Stimulated activated CD8-positive, alpha-beta memory T cell treated with anti-CD3 and anti-CD28 coated beads, Interleukin-15, amount 100 ng/mL, for 24 hours (primary cell): Measurements from ENCODE around the gene SYNPO2.

Source experiments
- DNase-seq: peaks from one replicate; pipeline ENCODE4 v3.0.0-alpha.2; 2020; ENCODE audit warnings: low read depth

Gene SYNPO2, protein sequence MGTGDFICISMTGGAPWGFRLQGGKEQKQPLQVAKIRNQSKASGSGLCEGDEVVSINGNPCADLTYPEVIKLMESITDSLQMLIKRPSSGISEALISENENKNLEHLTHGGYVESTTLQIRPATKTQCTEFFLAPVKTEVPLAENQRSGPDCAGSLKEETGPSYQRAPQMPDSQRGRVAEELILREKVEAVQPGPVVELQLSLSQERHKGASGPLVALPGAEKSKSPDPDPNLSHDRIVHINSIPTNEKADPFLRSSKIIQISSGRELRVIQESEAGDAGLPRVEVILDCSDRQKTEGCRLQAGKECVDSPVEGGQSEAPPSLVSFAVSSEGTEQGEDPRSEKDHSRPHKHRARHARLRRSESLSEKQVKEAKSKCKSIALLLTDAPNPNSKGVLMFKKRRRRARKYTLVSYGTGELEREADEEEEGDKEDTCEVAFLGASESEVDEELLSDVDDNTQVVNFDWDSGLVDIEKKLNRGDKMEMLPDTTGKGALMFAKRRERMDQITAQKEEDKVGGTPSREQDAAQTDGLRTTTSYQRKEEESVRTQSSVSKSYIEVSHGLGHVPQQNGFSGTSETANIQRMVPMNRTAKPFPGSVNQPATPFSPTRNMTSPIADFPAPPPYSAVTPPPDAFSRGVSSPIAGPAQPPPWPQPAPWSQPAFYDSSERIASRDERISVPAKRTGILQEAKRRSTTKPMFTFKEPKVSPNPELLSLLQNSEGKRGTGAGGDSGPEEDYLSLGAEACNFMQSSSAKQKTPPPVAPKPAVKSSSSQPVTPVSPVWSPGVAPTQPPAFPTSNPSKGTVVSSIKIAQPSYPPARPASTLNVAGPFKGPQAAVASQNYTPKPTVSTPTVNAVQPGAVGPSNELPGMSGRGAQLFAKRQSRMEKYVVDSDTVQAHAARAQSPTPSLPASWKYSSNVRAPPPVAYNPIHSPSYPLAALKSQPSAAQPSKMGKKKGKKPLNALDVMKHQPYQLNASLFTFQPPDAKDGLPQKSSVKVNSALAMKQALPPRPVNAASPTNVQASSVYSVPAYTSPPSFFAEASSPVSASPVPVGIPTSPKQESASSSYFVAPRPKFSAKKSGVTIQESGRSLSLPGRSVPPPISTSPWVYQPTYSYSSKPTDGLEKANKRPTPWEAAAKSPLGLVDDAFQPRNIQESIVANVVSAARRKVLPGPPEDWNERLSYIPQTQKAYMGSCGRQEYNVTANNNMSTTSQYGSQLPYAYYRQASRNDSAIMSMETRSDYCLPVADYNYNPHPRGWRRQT

GRCh38 chr4:118888666-118889311 lies at the start of gene SYNPO2:
Gene SYNPO2, plus strand, starts transcription at chr4:118888854. Its CDS starts 183 bp downstream, at chr4:118889037.
- peak; percentile 6 for DNase-seq

DNA sequence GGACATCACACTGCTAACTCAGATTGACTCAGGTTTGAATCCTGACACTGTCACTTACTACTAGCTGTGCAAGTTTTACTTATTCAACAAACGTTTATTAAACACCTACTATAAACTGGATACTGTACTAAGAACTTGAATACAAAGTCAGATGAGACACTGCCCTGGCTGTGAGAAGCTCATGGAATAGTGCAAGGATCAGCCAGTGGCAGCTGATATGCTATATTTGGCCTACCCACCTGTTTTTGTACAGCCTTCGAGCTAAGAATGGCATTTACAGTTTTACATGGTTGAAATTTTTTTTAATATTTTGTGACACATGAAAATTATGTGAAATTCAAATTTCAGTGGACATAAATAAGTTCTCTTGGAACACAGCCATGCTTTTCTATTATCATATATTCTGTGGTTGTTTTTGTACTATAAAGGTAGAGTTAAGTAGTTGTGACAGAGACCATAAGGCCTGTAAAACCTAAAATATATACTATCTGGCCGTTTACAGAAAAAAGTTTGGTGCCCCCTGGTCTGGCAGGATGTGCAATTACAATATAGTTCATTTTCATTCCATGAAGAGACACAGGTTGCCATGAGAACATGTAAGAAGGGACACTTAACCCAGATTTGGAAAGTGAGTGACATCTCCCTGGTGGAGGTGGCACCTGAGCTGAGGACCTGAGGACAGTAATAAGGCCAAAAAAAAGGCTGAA lies 49.3 kb upstream of the SYNPO2 start:
- no peak for DNase-seq

- DNase-seq = no peak
Observed at GRCh38 chr4:118842055-118842454, 46.6 kb upstream of the SYNPO2 start.

DNA sequence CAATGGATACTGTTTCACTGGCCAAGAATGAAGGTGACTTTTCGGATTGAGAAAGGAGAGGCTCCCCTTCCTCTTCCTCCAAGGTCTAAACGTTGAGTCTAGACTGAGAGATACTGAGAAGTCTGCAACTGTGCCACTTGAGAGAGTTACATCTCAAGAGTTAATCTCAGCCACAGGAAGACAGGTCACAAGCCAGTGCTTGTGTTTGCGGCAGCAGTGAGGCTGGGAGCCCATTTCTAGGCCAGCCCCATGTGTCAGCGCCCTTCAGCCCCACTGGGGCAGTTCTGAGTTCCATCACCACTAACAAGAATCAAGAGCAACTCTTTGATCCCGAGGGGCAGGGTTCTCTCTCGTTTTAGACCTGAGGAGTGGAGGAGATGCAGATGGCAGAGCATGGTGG lies 45.4 kb upstream of the SYNPO2 start:
- DNase-seq = no peak

- DNase-seq = no peak
Observed at GRCh38 chr4:118845552-118846050, 43.1 kb upstream of the SYNPO2 start.

GRCh38 chr4:118846979-118847378 lies 41.7 kb upstream of the SYNPO2 start:
- DNase-seq = no peak

- no peak for DNase-seq
Observed at GRCh38 chr4:118848242-118848641, 40.4 kb upstream of the SYNPO2 start.

DNA sequence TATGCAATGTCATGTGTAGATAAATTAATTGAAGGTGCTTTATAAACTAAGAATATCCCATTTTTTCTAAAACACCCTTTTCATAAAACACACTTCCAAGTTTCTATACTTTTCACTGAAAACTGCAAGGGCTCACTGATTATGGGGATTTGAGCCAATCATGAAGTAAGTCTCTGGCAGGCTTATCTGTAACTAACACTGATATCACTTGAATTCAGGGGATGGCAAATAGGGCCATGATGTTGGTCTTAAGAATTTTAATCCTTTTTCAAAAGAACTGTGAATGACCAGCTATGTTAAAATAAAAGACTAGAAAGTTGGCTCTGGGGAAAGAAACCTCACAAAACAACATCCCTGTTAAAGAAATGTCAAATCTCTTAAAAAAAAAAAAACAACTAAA lies 39.8 kb upstream of the SYNPO2 start:
- no peak for DNase-seq

DNA sequence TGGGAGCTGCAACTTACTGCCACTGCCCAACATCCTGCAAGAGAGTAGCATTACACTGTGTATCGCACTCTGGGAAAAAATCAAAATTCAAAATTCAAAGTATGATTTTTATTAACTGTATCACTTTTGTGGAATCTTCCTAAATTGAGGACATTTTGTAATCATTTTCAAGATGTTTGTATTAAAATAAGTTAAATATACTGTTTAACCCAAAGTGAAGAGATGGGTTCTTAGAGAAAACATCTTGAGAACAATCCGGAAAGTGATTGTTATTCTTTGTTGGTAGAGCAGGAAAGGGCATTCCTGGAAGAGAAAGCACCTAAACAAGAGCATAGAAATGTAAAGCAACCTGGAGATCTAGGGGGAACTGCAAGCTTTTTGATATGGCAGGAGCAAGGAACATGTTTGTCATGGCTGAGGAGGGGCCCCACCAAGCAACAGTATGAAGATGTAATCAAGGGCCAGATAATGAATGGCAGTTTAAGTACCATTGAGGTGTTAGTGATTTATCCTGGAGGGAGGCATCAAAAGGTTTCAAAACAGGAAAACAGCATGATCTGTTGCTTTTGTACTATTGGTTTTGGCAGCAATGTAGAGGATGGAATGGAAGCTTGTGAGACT lies 38.7 kb upstream of the SYNPO2 start:
- DNase-seq = no peak

- no peak for DNase-seq
Observed at GRCh38 chr4:118850488-118851173, 38.0 kb upstream of the SYNPO2 start.

- DNase-seq = no peak
Observed at GRCh38 chr4:118857760-118858159, 30.9 kb upstream of the SYNPO2 start.

- DNase-seq = no peak
Observed at GRCh38 chr4:118858779-118859178, 29.9 kb upstream of the SYNPO2 start.

DNA sequence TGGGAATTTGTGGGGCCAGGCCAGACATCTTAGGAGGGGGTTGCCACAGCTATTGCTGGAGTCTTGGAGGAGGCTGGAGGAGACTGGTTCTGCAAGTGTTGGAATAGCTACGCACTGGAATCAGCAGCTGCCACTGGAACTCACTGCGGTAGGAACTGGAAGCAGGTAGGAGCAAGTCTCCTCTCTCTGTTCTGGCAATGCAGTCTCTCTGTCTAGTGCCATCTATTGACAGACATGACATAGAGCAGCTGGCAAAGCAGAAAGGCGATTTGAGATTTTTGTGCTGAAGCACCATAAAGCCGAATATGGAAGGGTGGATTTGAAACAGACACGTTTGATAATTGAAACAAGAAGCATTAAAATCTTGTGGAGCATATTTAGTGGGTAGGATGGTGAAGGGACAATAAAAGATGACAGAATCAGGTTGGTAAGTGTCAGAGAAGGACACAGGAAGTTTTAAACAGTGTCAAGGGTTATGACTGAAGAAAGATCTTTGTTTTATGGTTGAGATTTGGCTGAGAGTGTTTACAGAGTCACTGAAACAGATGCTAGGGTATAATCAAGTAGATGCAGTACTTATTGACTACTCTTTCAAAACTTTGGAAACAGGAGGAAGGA lies 23.5 kb upstream of the SYNPO2 start:
- no peak for DNase-seq

DNA sequence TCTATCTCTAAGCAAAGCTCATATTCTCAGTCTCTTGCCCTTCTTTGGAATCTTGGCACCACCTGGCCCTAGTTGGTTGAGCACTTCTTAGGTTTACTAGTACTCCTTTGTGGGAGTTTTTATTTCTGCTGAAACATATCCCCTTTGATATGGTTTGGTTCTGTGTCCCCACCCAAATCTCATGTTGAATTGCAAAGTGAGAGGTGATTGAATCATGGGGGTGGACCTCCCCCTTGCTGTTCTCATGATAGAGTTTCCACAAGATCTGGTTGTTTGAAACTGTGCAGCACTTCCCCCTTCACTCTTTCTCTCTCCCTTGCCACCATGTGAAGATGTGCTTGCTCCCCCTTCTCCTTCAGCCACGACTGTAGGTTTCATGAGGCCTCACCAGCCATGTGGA lies 22.2 kb upstream of the SYNPO2 start:
- no peak for DNase-seq

GRCh38 chr4:118867311-118868067 lies 21.2 kb upstream of the SYNPO2 start:
- DNase-seq = no peak

DNA sequence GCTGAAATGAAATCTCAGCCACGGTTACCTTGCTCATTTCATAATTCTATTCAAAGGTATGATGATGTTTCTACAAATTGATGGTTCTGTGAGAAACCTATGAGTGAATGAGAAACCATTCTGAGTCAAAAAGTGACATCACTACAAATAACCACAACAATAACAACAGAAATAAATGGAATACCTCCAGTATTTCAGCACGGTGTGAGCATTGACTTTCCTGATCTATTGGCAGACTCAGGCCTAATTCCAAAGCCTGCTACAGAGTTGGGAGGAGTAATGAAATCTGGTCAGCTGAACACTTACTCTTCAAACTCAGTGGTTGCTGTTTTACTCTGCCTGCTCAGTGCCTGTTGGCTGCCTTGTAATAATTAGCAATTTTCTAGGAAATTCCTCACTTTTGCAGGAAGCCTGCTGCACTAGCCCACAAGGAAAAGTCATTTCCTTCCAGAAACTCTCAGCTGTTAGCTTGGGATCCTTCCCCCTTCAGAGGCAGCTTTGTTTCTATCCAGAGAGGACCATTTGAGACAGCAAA lies 18.8 kb upstream of the SYNPO2 start:
- no peak for DNase-seq

GRCh38 chr4:118872181-118872580 lies 16.5 kb upstream of the SYNPO2 start:
- DNase-seq = no peak

DNA sequence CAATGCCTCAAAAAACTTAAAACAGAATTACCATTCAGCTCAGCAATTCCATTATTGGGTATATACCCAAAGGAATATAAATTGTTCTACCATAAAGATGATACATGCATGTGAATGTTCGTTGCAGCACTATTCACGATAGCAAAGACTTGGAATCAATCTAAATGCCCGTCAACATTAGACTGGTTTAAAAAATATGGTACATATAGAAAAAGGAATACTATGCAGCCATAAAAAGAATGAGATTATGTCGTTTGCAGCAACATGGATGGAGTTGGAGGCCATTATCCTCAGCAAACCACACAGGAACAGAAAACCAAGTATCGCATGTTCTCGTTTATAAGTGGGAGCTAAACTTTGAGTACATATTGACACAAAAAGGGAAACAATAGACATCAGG lies 10.9 kb upstream of the SYNPO2 start:
- DNase-seq = no peak
